K562 (cell line): ENCODE measurements around the gene PLD6. TPM values are rescaled to one million over a fixed set of nuclear protein-coding genes. Genes with fewer than 3 reads are reported as not detected.

Experiments used
- ATAC-seq: fragments of 200-7000 bp; cut with Tn5 transposase; 3 replicates; pipeline ENCODE4 v1.9.1; 2020; ENCODE audit warnings: moderate library complexity
- BruUV-seq: library from RNA; stranded (reverse); fragments of 400-500 nt; replicated peaks from 2 replicates; lab custom pipeline; 2021; lab: Mats Ljungman, UMichigan
- CTCF ChIA-PET: fragments of 300-600 bp; formaldehyde crosslinking; extraction: SDS; loops from one replicate; lab custom pipeline; 2021; ENCODE audit warnings: low intra/inter-chr PET ratio; lab: Yijun Ruan, JAX
- POLR2A ChIA-PET: fragments of 300-600, 350-650 bp; sonication (Branson Sonifier 250); formaldehyde crosslinking; extraction: SDS; loops from one replicate; lab custom pipeline; 2021; ENCODE audit warnings: antibody characterized with exemption, inconsistent platforms; lab: Yijun Ruan, JAX
- DNase-seq, 4 experiments: peaks; one replicate each; pipeline versions ENCODE4 v3.0.0 to v3.0.0-alpha.2; 2011 to 2018; ENCODE audit warnings: low spot score in 3 of 4, mixed read lengths in 3 of 4; ENCODE audit errors: extremely low read depth in 1 of 4
- FAIRE-seq: peaks from 2 replicates; lab custom pipeline; 2011; peaks lifted over from hg19 to GRCh38; lab: Jason Lieb, UNC
- H2AFZ ChIP-seq: 2 replicates; pipeline ENCODE4 v1.6.0; 2011; ENCODE audit warnings: low read depth, low read length, control low read depth, inconsistent platforms
- H3K27ac ChIP-seq: fragments of 200-600 bp; 3 replicates; pipeline ENCODE4 v1.8.0; 2011; ENCODE audit warnings: low read depth, mild to moderate bottlenecking, control low read depth, inconsistent platforms, low read length, moderate library complexity, mixed read lengths; ENCODE audit errors: extremely low read depth
- H3K27me3 ChIP-seq, 2 experiments: fragments of 300-600 bp in 1 of 2; 2 replicates in 1 of 2; 3 replicates in 1 of 2; pipeline versions ENCODE4 v1.6.0 to v1.8.0; 2011; ENCODE audit warnings: inconsistent platforms in 2 of 2, low read length in 2 of 2, mild to moderate bottlenecking in 1 of 2, mixed read lengths in 1 of 2, moderate library complexity in 1 of 2; ENCODE audit not compliant: control insufficient read depth in 2 of 2, insufficient read depth in 2 of 2
- H3K36me3 ChIP-seq: fragments of 300-600 bp; 3 replicates; pipeline ENCODE4 v1.8.0; 2011; ENCODE audit warnings: mild to moderate bottlenecking, low read length, inconsistent platforms; ENCODE audit not compliant: control insufficient read depth, insufficient read depth
- H3K4me1 ChIP-seq, 2 experiments: fragments of 200-600 bp in 1 of 2; replicated peaks in 1 of 2; 2 replicates in 1 of 2; 3 replicates in 1 of 2; pipeline versions ENCODE4 v1.5.1 to v1.8.0; 2011; ENCODE audit warnings: inconsistent platforms in 2 of 2, low read length in 2 of 2, mild to moderate bottlenecking in 1 of 2, mixed read lengths in 1 of 2, moderate library complexity in 1 of 2; ENCODE audit not compliant: control insufficient read depth in 2 of 2, insufficient read depth in 2 of 2
- H3K4me2 ChIP-seq: 2 replicates; pipeline ENCODE4 v1.6.1; 2011; ENCODE audit warnings: low read length, control low read depth, inconsistent platforms, mixed read lengths; ENCODE audit not compliant: insufficient read depth
- H3K4me3 ChIP-seq: fragments of 200-600 bp; sonication (generic), shearing (Covaris generic); 2 replicates; pipeline ENCODE4 v1.5.1; 2016; ENCODE audit warnings: control low read depth, inconsistent platforms
- H3K79me2 ChIP-seq: fragments of 200-600 bp; 3 replicates; pipeline ENCODE4 v1.8.0; 2011; ENCODE audit warnings: low read length, inconsistent platforms; ENCODE audit not compliant: control insufficient read depth, insufficient read depth
- H3K9ac ChIP-seq, 2 experiments: 2 replicates each; pipeline versions ENCODE4 v1.6.0 to v1.6.1; 2011; ENCODE audit warnings: low read depth in 2 of 2, low read length in 2 of 2, control low read depth in 1 of 2, inconsistent platforms in 1 of 2, mild to moderate bottlenecking in 1 of 2, mixed read lengths in 1 of 2; ENCODE audit not compliant: insufficient read depth in 1 of 2
- H3K9me1 ChIP-seq: one replicate; pipeline ENCODE4 v1.6.0; 2011; ENCODE audit warnings: inconsistent platforms, mild to moderate bottlenecking, low read length, moderate library complexity; ENCODE audit not compliant: control insufficient read depth, insufficient read depth
- H3K9me3 ChIP-seq: replicated peaks from 2 replicates; pipeline ENCODE4 v1.5.1; 2011; ENCODE audit warnings: low read depth, low read length, inconsistent platforms; ENCODE audit not compliant: control insufficient read depth, insufficient read depth
- H4K20me1 ChIP-seq: replicated peaks from 2 replicates; pipeline ENCODE4 v1.6.1; 2011; ENCODE audit warnings: low read length, inconsistent platforms, mixed read lengths; ENCODE audit not compliant: control insufficient read depth, insufficient read depth
- ELF2 ChIP-seq: fragments of 250-450 bp; sonication (Bioruptor Pico); IDR thresholded peaks from 2 replicates; pipeline ENCODE4 v1.5.0; 2021; ENCODE audit warnings: mild to moderate bottlenecking
- KAT7 ChIP-seq: sonication (generic); formaldehyde crosslinking; IDR thresholded peaks from 2 replicates; pipeline ENCODE4 v1.8.0; 2022; ENCODE audit warnings: missing genetic modification reagents, mild to moderate bottlenecking, borderline replicate concordance
- L3MBTL2 ChIP-seq: fragments of 450-650 bp; IDR thresholded peaks from 2 replicates; pipeline ENCODE4 v1.6.1; 2016; ENCODE audit warnings: mild to moderate bottlenecking, moderate library complexity
- MAFG ChIP-seq: fragments of 450-650 bp; conservative IDR thresholded peaks from 2 replicates; pipeline ENCODE4 v1.6.1; 2016; ENCODE audit warnings: missing genetic modification characterization, missing compliant biosample characterization
- MBD2 ChIP-seq: sonication (generic); IDR thresholded peaks from 2 replicates; pipeline ENCODE4 v1.6.1; 2016; ENCODE audit warnings: low read depth, borderline replicate concordance
- NFRKB ChIP-seq: fragments of 450-650 bp; IDR thresholded peaks from 2 replicates; pipeline ENCODE4 v1.6.1; 2016; ENCODE audit warnings: low read depth
- POLR2G ChIP-seq: fragments of 200-400 bp; formaldehyde crosslinking; IDR thresholded peaks from 2 replicates; pipeline ENCODE4 v1.6.1; 2017; ENCODE audit warnings: low read depth, mild to moderate bottlenecking, antibody characterized with exemption, low read length, moderate library complexity
- RBM25 ChIP-seq: fragments of 200-400 bp; formaldehyde crosslinking; IDR thresholded peaks from 2 replicates; pipeline ENCODE4 v1.6.1; 2018; ENCODE audit warnings: low read length, low read depth, moderate library complexity; ENCODE audit not compliant: severe bottlenecking
- SIN3B ChIP-seq: fragments of 450-650 bp; IDR thresholded peaks from 2 replicates; pipeline ENCODE4 v1.6.1; 2017; ENCODE audit warnings: low read depth, mild to moderate bottlenecking, moderate library complexity
- UBTF ChIP-seq, 2 experiments: IDR thresholded peaks; 2 replicates each; pipeline ENCODE4 v1.6.1; 2012; ENCODE audit warnings: improper control_type of control experiment in 2 of 2, low read depth in 2 of 2, low read length in 2 of 2, borderline replicate concordance in 1 of 2
- USF1 ChIP-seq: sonication (generic); formaldehyde crosslinking; IDR thresholded peaks from 2 replicates; pipeline ENCODE4 v1.9.0; 2022; ENCODE audit warnings: mild to moderate bottlenecking, missing genetic modification reagents
- ZNF212 ChIP-seq: fragments of 450-650 bp; formaldehyde crosslinking; IDR thresholded peaks from 2 replicates; pipeline ENCODE4 v1.4.0; 2020; ENCODE audit warnings: mild to moderate bottlenecking
- WGBS: fragments of 100-300 bp; shearing (Covaris generic); methylation state at CpG from one replicate; pipeline ENCODE4 v1.1.6; 2016; ENCODE audit warnings: low coverage, mixed read lengths; ENCODE audit not compliant: insufficient coverage; ENCODE audit errors: missing lambda C conversion rate; 5-methylcytosine and 5-hydroxymethylcytosine counted together
- in situ Hi-C: fragments of 300-500 bp; cut with MboI; formaldehyde crosslinking; loops from 4 replicates; pipeline ENCODE4 v1.15.0; 2018; ENCODE audit warnings: inconsistent platforms, mixed read lengths
- intact Hi-C: fragments of 100-400 bp; cut with micrococcal nuclease; formaldehyde crosslinking; loops from 2 replicates; pipeline ENCODE4 v1.14.2; 2022
- polyA plus RNA-seq, 8 experiments: library from polyadenylated mRNA; depleted of rRNA in 4 of 8; stranded (reverse) in 5 of 8; unstranded in 3 of 8; fragments of >200 nt; fragmentation: Nextera tagmentation in 2 of 8; fragmentation: Illumina TruSeq in 1 of 8; extraction: Ambion mirVana in 2 of 8; extraction: Trizol in 1 of 8; gene quantifications; 2 replicates each; pipeline versions ENCODE4 v1.2.1 to v1.2.3, GENCODE V29; 2011 to 2014; ENCODE audit warnings: inconsistent platforms in 1 of 8, missing spikeins in 1 of 8
- total RNA-seq, 7 experiments: library from RNA; depleted of rRNA in 6 of 7; stranded (reverse); fragments of >200 nt in 6 of 7; fragmentation: Illumina TruSeq in 2 of 7; extraction: Trizol in 2 of 7; gene quantifications; 2 replicates each; pipeline versions ENCODE4 v1.2.1 to v1.2.3, GENCODE V29; 2011 to 2021; ENCODE audit warnings: low replicate concordance in 1 of 7

PLD6 gene
- total and polyA plus RNA-seq, 9 of the 15 experiments (the other 6 are each of a cell fraction or from before 2014, with no cell fraction given) = 3.6 to 15.6 (median 10.0) TPM

- FAIRE-seq = no peak
- H3K9me1 ChIP-seq = no peaks in the 10 kb centered on the region
- no peak overlapping the region for H3K9ac ChIP-seq
- no TSS peak for BruUV-seq
- ATAC-seq = no peak
- H3K4me3 ChIP-seq = no peak overlapping the region
- no peak overlapping the region for H2AFZ ChIP-seq
- TF ChIP-seq RBM25 (peak; percentile 65), POLR2G (peak; percentile 27; the same call in 1 of the 2 replicates), L3MBTL2 (no peak)
- peaks cover 87% of the 10 kb centered on the region for H3K36me3 ChIP-seq
- no peaks in the 10 kb centered on the region for H3K9me3 ChIP-seq
- in situ Hi-C loops (no loop called here), intact Hi-C loops (no loop called here)
- no peaks in the 10 kb centered on the region for H4K20me1 ChIP-seq
- H3K27ac ChIP-seq = no peak overlapping the region
- no peaks in the 10 kb centered on the region for H3K79me2 ChIP-seq
- ChIA-PET POLR2A (interaction anchor here (0.5 to 0.6 kb wide), 2 partner anchors 17 to 388 kb away, joined by 3 to 4 read pairs; no protein-coding TSS in a partner anchor), CTCF (no interaction called here)
- H3K27me3 ChIP-seq = no peaks in the 10 kb centered on the region
- no peak overlapping the region for H3K4me2 ChIP-seq
- DNase-seq = no peak
- 94% methylated on average over 15 of the region's 16 CpGs for WGBS
- H3K4me1 ChIP-seq = peaks cover 0 to 5% of the 10 kb centered on the region in 2 experiments; a peak in 1 of 5 replicates
Observed at GRCh38 chr17:17226451-17227265, 20.5 kb upstream of the PLD6 start.

- ChIA-PET POLR2A (interaction anchor here (1.6 kb wide), 1 partner anchor 10 kb away, joined by 6 read pairs; no protein-coding TSS in a partner anchor), CTCF (no interaction called here)
- 91% methylated on average over 10 of the region's 10 CpGs for WGBS
- intact Hi-C loops (no loop called here), in situ Hi-C loops (no loop called here)
- H3K4me2 ChIP-seq = no peak overlapping the region
- no peak overlapping the region for H3K4me3 ChIP-seq
- ATAC-seq = no peak
- H3K9ac ChIP-seq = no peak overlapping the region
- no peak for DNase-seq
- no TSS peak for BruUV-seq
- H3K79me2 ChIP-seq = no peaks in the 10 kb centered on the region
- no peaks in the 10 kb centered on the region for H3K27me3 ChIP-seq
- H3K4me1 ChIP-seq = peaks cover 0 to 5% of the 10 kb centered on the region in 2 experiments; a peak in 1 of 5 replicates
- H4K20me1 ChIP-seq = no peaks in the 10 kb centered on the region
- no peaks in the 10 kb centered on the region for H3K9me1 ChIP-seq
- peaks cover 89% of the 10 kb centered on the region for H3K36me3 ChIP-seq
- H3K27ac ChIP-seq = no peak overlapping the region
- FAIRE-seq = no peak
- no peak overlapping the region for H2AFZ ChIP-seq
- H3K9me3 ChIP-seq = no peaks in the 10 kb centered on the region
- TF ChIP-seq SIN3B (no peak), MAFG (tag) (no peak), ZNF212 (no peak), UBTF (IDR thresholded peaks at IDR 0.05; ENCODE audit: borderline replicate concordance in 1 of 2, low read depth in 2 of 2, low read length in 2 of 2) (no peak), KAT7 (no peak), USF1 (CRISPR knock-in tag) (no peak), NFRKB (no peak), ELF2 (CRISPR knock-in tag) (no peak), MBD2 (no peak)
Observed at GRCh38 chr17:17225901-17226300, 19.8 kb upstream of the PLD6 start.
